Measurements from ENCODE around the gene PTCH2.

PTCH2 gene

GRCh38 chr1:44842862-44843655, at the start of gene PTCH2:
Gene PTCH2, minus strand, starts transcription at chr1:44843253. Its CDS starts 321 bp downstream, at chr1:44842932.
- H3K4me3 ChIP-seq (ENCODE audit: low read depth, low read length) = peak within 1 kb of the TSS; percentile 57

GRCh38 chr1:44890007-44890406, 47.0 kb upstream of the PTCH2 start:
- no peak overlapping the region for H3K4me3 ChIP-seq (ENCODE audit: low read depth, low read length)

GRCh38 chr1:44885406-44885805, 42.4 kb upstream of the PTCH2 start:
- no peak overlapping the region for H3K4me3 ChIP-seq (ENCODE audit: low read depth, low read length)

GRCh38 chr1:44884746-44885145, 41.7 kb upstream of the PTCH2 start:
- H3K4me3 ChIP-seq (ENCODE audit: low read depth, low read length) = no peak overlapping the region

- H3K4me3 ChIP-seq (ENCODE audit: low read depth, low read length) = no peak overlapping the region
These were observed 38.1 kb upstream of the PTCH2 start for GRCh38 chr1:44881011-44881632.

GRCh38 chr1:44874155-44874554, 31.1 kb upstream of the PTCH2 start:
- no peak overlapping the region for H3K4me3 ChIP-seq (ENCODE audit: low read depth, low read length)

- no peak overlapping the region for H3K4me3 ChIP-seq (ENCODE audit: low read depth, low read length)
These were observed 27.0 kb upstream of the PTCH2 start for GRCh38 chr1:44870096-44870495.

GRCh38 chr1:44867801-44868200, 24.7 kb upstream of the PTCH2 start:
- H3K4me3 ChIP-seq (ENCODE audit: low read depth, low read length) = no peak overlapping the region

GRCh38 chr1:44862829-44863401, 19.9 kb upstream of the PTCH2 start:
- H3K4me3 ChIP-seq (ENCODE audit: low read depth, low read length) = no peak overlapping the region

- H3K4me3 ChIP-seq (ENCODE audit: low read depth, low read length) = no peak overlapping the region
These were observed 17.9 kb upstream of the PTCH2 start for GRCh38 chr1:44860891-44861425.

GRCh38 chr1:44860331-44860730, 17.3 kb upstream of the PTCH2 start:
- H3K4me3 ChIP-seq (ENCODE audit: low read depth, low read length) = no peak overlapping the region

GRCh38 chr1:44857446-44857845, 14.4 kb upstream of the PTCH2 start:
- no peak overlapping the region for H3K4me3 ChIP-seq (ENCODE audit: low read depth, low read length)

- H3K4me3 ChIP-seq (ENCODE audit: low read depth, low read length) = no peak overlapping the region
These were observed 12.7 kb upstream of the PTCH2 start for GRCh38 chr1:44855742-44856141.

GRCh38 chr1:44854970-44855369, 11.9 kb upstream of the PTCH2 start:
- H3K4me3 ChIP-seq (ENCODE audit: low read depth, low read length) = no peak overlapping the region

- H3K4me3 ChIP-seq (ENCODE audit: low read depth, low read length) = no peak overlapping the region
These were observed 10.1 kb upstream of the PTCH2 start for GRCh38 chr1:44853201-44853600.

GRCh38 chr1:44851308-44851707, 8.3 kb upstream of the PTCH2 start:
- H3K4me3 ChIP-seq (ENCODE audit: low read depth, low read length) = no peak overlapping the region

GRCh38 chr1:44849575-44850132, 6.6 kb upstream of the PTCH2 start:
- no peak overlapping the region for H3K4me3 ChIP-seq (ENCODE audit: low read depth, low read length)

GRCh38 chr1:44848456-44849181, 5.6 kb upstream of the PTCH2 start:
- no peak overlapping the region for H3K4me3 ChIP-seq (ENCODE audit: low read depth, low read length)

GRCh38 chr1:44847845-44848244, 4.8 kb upstream of the PTCH2 start:
- H3K4me3 ChIP-seq (ENCODE audit: low read depth, low read length) = no peak overlapping the region

GRCh38 chr1:44846985-44847384, 3.9 kb upstream of the PTCH2 start:
- H3K4me3 ChIP-seq (ENCODE audit: low read depth, low read length) = no peak overlapping the region

- peak overlapping the region; percentile 57 for H3K4me3 ChIP-seq (ENCODE audit: low read depth, low read length)
These were observed 579 bp downstream of the PTCH2 start for GRCh38 chr1:44842486-44842861.

Data from iPS-11a (cell line).